Measurements from ENCODE around the gene PLPP7.
A peak's percentile ranks its signal among the peaks of the same experiment; 100 is the strongest.

PLPP7 gene

GRCh38 chr9:131302244-131303075 is 12.9 kb downstream of the PLPP7 start:
- Histone ChIP-seq H3K9me3 (ENCODE audit: control insufficient read depth in 5 of 5, low read length in 5 of 5) (no peaks in the 10 kb centered on the region), H3K27ac (ENCODE audit: low read depth, low read length) (no peak overlapping the region), H3K4me3 (ENCODE audit: low read depth in 1 of 5, low read length in 5 of 5) (no peak overlapping the region), H3K27me3 (ENCODE audit: control insufficient read depth in 5 of 5, insufficient read depth in 4 of 5, low read length in 5 of 5) (no peaks in the 10 kb centered on the region), H3K9ac (ENCODE audit: low read length in 5 of 5) (peak overlapping the region in 1 of 5 donors; percentile 26), H3K36me3 (ENCODE audit: control insufficient read depth in 5 of 5, insufficient read depth in 5 of 5, low read length in 5 of 5) (no peaks in the 10 kb centered on the region), H3K4me1 (ENCODE audit: control insufficient read depth in 5 of 5, insufficient read depth in 5 of 5, low read length in 5 of 5) (peaks cover 0 to 36% (median 14%) of the 10 kb centered on the region in 5 donors)

DNA sequence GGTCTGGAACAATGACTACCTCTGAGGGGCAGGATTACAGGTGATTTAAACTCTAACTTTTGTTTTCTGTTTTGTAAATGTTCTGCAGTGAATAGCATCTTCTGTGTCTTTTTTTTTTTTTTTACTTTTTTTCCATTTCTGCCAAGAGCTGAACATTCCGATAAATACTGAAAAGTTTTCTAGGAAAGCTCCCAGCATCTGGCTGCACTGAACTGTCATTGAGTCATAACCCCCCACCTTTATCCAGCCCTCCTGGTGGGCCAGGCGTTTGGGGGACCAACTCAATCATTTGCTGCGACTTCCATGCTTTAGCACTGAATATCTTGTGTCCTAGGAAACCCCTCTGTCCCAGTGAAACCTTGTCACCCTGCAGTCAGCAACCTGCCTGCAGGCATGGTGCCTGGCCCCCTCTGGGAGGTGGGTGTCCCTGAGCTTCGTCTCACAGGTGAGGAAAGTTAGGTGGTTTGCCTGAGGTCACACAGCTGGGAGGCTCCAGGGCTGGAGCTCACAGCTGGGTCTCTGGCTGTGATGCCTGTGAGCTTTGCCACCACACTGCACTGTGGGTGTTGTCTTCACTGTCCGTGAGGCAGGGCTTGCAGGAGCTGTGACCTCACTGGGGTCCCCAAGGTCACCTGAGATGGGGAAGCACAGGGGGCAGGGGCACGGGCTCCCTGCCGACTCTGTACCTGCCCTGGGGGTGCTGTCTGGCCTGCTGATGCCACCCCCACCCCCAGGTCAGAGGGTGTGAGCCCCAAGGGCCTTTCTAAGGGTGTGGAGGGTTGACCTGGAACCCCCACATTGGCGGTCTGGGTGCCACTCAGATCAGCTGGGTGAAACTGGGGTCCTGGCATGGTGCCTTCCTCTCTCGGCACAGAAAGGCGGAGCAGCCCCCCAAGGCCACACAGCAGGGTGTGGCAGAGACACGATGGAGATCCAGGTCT is 14.1 kb downstream of the PLPP7 start:
- Histone ChIP-seq H3K36me3 (ENCODE audit: control insufficient read depth in 5 of 5, insufficient read depth in 5 of 5, low read length in 5 of 5) (peaks cover 0 to 7% (median 0%) of the 10 kb centered on the region in 5 donors), H3K9ac (ENCODE audit: low read length in 5 of 5) (no peak overlapping the region), H3K4me3 (ENCODE audit: low read depth in 1 of 5, low read length in 5 of 5) (no peak overlapping the region), H3K9me3 (ENCODE audit: control insufficient read depth in 5 of 5, low read length in 5 of 5) (no peaks in the 10 kb centered on the region), H3K27me3 (ENCODE audit: control insufficient read depth in 5 of 5, insufficient read depth in 4 of 5, low read length in 5 of 5) (no peaks in the 10 kb centered on the region), H3K27ac (ENCODE audit: low read depth, low read length) (no peak overlapping the region), H3K4me1 (ENCODE audit: control insufficient read depth in 5 of 5, insufficient read depth in 5 of 5, low read length in 5 of 5) (peaks cover 0 to 27% (median 9%) of the 10 kb centered on the region in 5 donors)

DNA sequence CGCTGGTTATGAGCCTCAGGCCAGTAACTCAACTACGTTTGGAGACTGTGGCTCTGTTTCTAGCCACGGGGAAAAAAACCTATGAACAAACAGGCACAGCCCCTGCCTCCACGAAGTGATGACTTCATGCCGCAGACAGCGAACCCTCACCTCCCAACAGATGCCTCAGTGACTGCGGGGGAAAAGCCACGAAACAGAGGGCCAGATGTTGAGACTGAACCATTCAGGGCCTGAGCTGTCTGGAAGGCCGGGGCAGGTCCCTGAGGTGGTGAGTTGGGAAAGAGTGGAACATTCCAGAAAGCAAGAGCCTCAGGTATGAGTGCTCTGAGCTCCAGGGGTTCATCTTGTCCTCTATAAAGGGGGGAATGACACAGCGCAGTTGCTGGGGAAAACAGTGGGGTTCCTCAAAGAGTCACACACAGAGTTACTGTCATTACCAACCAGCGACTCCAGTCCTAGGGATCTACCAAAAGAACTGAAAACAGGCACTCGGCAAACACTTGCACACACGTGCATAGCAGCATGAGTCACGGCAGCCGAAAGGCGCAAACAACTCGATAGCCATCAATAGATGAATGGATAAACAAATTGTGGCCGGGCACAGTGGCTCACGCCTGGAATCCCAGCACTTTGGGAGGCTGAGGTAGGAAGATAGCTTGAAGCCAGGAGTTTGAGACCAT is 15.3 kb downstream of the PLPP7 start:
- peaks cover 0 to 7% (median 0%) of the 10 kb centered on the region in 5 donors for H3K36me3 ChIP-seq (ENCODE audit: control insufficient read depth in 5 of 5, insufficient read depth in 5 of 5, low read length in 5 of 5)
- peak overlapping the region in 2 of 5 donors; percentile 13 to 60 for H3K9ac ChIP-seq (ENCODE audit: low read length in 5 of 5)
- no peaks in the 10 kb centered on the region for H3K9me3 ChIP-seq (ENCODE audit: control insufficient read depth in 5 of 5, low read length in 5 of 5)
- no peak overlapping the region for H3K27ac ChIP-seq (ENCODE audit: low read depth, low read length)
- H3K27me3 ChIP-seq (ENCODE audit: control insufficient read depth in 5 of 5, insufficient read depth in 4 of 5, low read length in 5 of 5), result no peaks in the 10 kb centered on the region
- H3K4me3 ChIP-seq (ENCODE audit: low read depth in 1 of 5, low read length in 5 of 5), result no peak overlapping the region
- H3K4me1 ChIP-seq (ENCODE audit: control insufficient read depth in 5 of 5, insufficient read depth in 5 of 5, low read length in 5 of 5), result peaks cover 0 to 27% (median 9%) of the 10 kb centered on the region in 5 donors

- Histone ChIP-seq H3K9me3 (ENCODE audit: control insufficient read depth in 5 of 5, low read length in 5 of 5) (no peaks in the 10 kb centered on the region), H3K9ac (ENCODE audit: low read length in 5 of 5) (no peak overlapping the region), H3K27ac (ENCODE audit: low read depth, low read length) (no peak overlapping the region), H3K4me3 (ENCODE audit: low read depth in 1 of 5, low read length in 5 of 5) (no peak overlapping the region), H3K4me1 (ENCODE audit: control insufficient read depth in 5 of 5, insufficient read depth in 5 of 5, low read length in 5 of 5) (peaks cover 0 to 32% (median 13%) of the 10 kb centered on the region in 5 donors), H3K36me3 (ENCODE audit: control insufficient read depth in 5 of 5, insufficient read depth in 5 of 5, low read length in 5 of 5) (peaks cover 0 to 7% (median 0%) of the 10 kb centered on the region in 5 donors), H3K27me3 (ENCODE audit: control insufficient read depth in 5 of 5, insufficient read depth in 4 of 5, low read length in 5 of 5) (no peaks in the 10 kb centered on the region)
Observed at GRCh38 chr9:131306397-131307004, 17.0 kb downstream of the PLPP7 start.

- Histone ChIP-seq H3K27ac (ENCODE audit: low read depth, low read length) (no peak overlapping the region), H3K4me1 (ENCODE audit: control insufficient read depth in 5 of 5, insufficient read depth in 5 of 5, low read length in 5 of 5) (peaks cover 0 to 22% (median 8%) of the 10 kb centered on the region in 5 donors), H3K9ac (ENCODE audit: low read length in 5 of 5) (no peak overlapping the region), H3K36me3 (ENCODE audit: control insufficient read depth in 5 of 5, insufficient read depth in 5 of 5, low read length in 5 of 5) (peaks cover 0 to 7% (median 0%) of the 10 kb centered on the region in 5 donors), H3K27me3 (ENCODE audit: control insufficient read depth in 5 of 5, insufficient read depth in 4 of 5, low read length in 5 of 5) (no peaks in the 10 kb centered on the region), H3K9me3 (ENCODE audit: control insufficient read depth in 5 of 5, low read length in 5 of 5) (no peaks in the 10 kb centered on the region), H3K4me3 (ENCODE audit: low read depth in 1 of 5, low read length in 5 of 5) (no peak overlapping the region)
Observed at GRCh38 chr9:131307974-131308373, 18.5 kb downstream of the PLPP7 start.

- H3K9me3 ChIP-seq (ENCODE audit: control insufficient read depth in 5 of 5, low read length in 5 of 5), result no peaks in the 10 kb centered on the region
- no peak overlapping the region for H3K9ac ChIP-seq (ENCODE audit: low read length in 5 of 5)
- no peak overlapping the region for H3K27ac ChIP-seq (ENCODE audit: low read depth, low read length)
Observed at GRCh38 chr9:131308452-131308851, 18.9 kb downstream of the PLPP7 start.

DNA sequence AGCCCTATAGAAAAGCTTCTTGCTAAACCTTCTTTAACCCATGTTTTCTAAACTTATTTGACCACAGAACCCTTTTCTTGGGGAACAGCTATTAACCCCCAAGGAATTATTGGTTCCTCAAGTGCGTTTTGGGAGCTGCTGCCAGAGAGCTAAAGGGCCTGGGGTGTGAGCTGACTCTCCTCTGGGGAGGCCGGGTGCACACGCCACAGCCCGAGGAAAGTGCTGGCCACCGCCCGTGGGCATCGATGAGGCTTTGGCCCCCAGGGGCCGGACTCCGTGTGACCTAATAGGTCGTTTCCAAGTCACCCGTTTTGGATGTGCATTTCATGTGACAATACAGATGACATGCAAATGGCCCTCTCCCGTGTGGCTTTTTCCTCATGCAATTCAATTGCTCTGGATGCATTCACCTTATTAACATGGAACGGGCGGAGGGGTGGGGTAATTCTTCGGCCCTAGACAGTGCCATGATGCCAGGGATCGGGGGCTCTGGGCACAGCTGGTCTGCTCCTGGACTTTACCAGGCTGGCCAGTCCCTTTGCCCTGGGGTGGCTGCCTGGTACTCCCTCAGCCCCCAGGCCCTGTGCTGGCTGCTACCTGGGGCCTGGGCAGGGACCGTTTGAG is 19.5 kb downstream of the PLPP7 start:
- peaks cover 0 to 19% (median 8%) of the 10 kb centered on the region in 5 donors for H3K4me1 ChIP-seq (ENCODE audit: control insufficient read depth in 5 of 5, insufficient read depth in 5 of 5, low read length in 5 of 5)
- peaks cover 0 to 7% (median 0%) of the 10 kb centered on the region in 5 donors for H3K36me3 ChIP-seq (ENCODE audit: control insufficient read depth in 5 of 5, insufficient read depth in 5 of 5, low read length in 5 of 5)
- H3K27ac ChIP-seq (ENCODE audit: low read depth, low read length), result no peak overlapping the region
- no peaks in the 10 kb centered on the region for H3K9me3 ChIP-seq (ENCODE audit: control insufficient read depth in 5 of 5, low read length in 5 of 5)
- no peak overlapping the region for H3K9ac ChIP-seq (ENCODE audit: low read length in 5 of 5)
- H3K27me3 ChIP-seq (ENCODE audit: control insufficient read depth in 5 of 5, insufficient read depth in 4 of 5, low read length in 5 of 5), result no peaks in the 10 kb centered on the region
- H3K4me3 ChIP-seq (ENCODE audit: low read depth in 1 of 5, low read length in 5 of 5), result no peak overlapping the region

More at GRCh38 chr9:131308452-131308851, 18.9 kb downstream of the PLPP7 start:
- Histone ChIP-seq H3K27me3 (ENCODE audit: control insufficient read depth in 5 of 5, insufficient read depth in 4 of 5, low read length in 5 of 5) (no peaks in the 10 kb centered on the region), H3K4me1 (ENCODE audit: control insufficient read depth in 5 of 5, insufficient read depth in 5 of 5, low read length in 5 of 5) (peaks cover 0 to 21% (median 8%) of the 10 kb centered on the region in 5 donors), H3K36me3 (ENCODE audit: control insufficient read depth in 5 of 5, insufficient read depth in 5 of 5, low read length in 5 of 5) (peaks cover 0 to 7% (median 0%) of the 10 kb centered on the region in 5 donors), H3K4me3 (ENCODE audit: low read depth in 1 of 5, low read length in 5 of 5) (no peak overlapping the region)

- Histone ChIP-seq H3K36me3 (ENCODE audit: control insufficient read depth in 5 of 5, insufficient read depth in 5 of 5, low read length in 5 of 5) (peaks cover 0 to 7% (median 0%) of the 10 kb centered on the region in 5 donors), H3K4me1 (ENCODE audit: control insufficient read depth in 5 of 5, insufficient read depth in 5 of 5, low read length in 5 of 5) (peaks cover 0 to 14% (median 8%) of the 10 kb centered on the region in 5 donors), H3K27me3 (ENCODE audit: control insufficient read depth in 5 of 5, insufficient read depth in 4 of 5, low read length in 5 of 5) (no peaks in the 10 kb centered on the region), H3K27ac (ENCODE audit: low read depth, low read length) (no peak overlapping the region), H3K9me3 (ENCODE audit: control insufficient read depth in 5 of 5, low read length in 5 of 5) (no peaks in the 10 kb centered on the region), H3K4me3 (ENCODE audit: low read depth in 1 of 5, low read length in 5 of 5) (no peak overlapping the region), H3K9ac (ENCODE audit: low read length in 5 of 5) (no peak overlapping the region)
Observed at GRCh38 chr9:131309530-131310276, 20.2 kb downstream of the PLPP7 start.
